GM10266 (cell line): ENCODE results near the gene JARID2.

Source experiments
- DNase-seq: peaks from one replicate; pipeline ENCODE4 v3.0.0; 2012; ENCODE audit errors: extremely low spot score
- TF ChIP-seq, protein P1 (sequence below): IDR thresholded peaks from 2 replicates; pipeline ENCODE4 v1.5.1; 2012; ENCODE audit warnings: mild to moderate bottlenecking, low read depth; ENCODE audit not compliant: control insufficient read depth, insufficient read depth; ENCODE audit errors: missing control alignments

Gene JARID2

DNA sequence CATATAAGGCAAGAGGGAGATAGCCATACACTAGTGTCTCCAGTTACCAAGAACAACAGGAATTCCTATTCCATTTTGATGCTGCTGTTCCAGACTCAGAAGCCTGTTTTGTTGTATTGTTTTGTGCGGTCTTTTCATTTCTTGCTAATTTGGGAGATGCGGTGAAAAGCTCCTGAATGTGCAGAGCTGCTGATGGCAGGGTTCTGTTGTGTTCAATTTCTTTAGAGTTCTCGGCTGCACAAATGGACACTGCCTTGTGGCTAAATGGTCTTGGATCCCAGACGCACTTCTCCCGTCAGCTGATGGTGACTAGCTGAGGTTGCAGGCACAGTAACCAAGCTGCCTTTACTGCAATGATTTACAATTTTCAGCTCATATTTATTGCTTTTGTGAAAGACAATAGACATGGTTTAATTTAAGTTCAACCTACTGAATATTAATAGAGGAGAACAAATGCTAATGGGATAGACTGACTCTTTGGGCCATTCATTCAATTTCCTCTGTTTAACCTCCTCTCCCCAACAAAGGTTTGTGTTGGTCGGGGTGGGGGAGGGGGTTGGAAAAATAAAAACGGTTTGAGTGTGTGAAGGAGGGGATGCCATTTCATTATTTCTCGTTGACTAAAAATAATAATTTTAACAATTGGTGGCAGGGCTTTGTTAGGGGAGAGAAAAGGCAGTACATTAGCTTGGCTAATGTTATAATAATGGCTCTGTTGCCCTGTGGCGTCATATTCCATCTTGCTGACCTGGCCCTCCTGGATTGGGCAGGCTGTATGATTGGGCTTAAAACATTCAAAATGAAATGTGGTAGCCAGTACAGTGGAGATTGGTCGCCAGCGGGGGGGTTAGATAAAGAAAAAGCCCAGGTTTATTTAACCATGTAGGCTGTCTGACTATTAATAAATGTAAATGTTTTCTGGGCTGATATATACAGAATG is 159.5 kb downstream of the JARID2 start:
- TF ChIP-seq, protein P1, sequence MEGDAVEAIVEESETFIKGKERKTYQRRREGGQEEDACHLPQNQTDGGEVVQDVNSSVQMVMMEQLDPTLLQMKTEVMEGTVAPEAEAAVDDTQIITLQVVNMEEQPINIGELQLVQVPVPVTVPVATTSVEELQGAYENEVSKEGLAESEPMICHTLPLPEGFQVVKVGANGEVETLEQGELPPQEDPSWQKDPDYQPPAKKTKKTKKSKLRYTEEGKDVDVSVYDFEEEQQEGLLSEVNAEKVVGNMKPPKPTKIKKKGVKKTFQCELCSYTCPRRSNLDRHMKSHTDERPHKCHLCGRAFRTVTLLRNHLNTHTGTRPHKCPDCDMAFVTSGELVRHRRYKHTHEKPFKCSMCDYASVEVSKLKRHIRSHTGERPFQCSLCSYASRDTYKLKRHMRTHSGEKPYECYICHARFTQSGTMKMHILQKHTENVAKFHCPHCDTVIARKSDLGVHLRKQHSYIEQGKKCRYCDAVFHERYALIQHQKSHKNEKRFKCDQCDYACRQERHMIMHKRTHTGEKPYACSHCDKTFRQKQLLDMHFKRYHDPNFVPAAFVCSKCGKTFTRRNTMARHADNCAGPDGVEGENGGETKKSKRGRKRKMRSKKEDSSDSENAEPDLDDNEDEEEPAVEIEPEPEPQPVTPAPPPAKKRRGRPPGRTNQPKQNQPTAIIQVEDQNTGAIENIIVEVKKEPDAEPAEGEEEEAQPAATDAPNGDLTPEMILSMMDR = no peak
- no peak for DNase-seq

DNA sequence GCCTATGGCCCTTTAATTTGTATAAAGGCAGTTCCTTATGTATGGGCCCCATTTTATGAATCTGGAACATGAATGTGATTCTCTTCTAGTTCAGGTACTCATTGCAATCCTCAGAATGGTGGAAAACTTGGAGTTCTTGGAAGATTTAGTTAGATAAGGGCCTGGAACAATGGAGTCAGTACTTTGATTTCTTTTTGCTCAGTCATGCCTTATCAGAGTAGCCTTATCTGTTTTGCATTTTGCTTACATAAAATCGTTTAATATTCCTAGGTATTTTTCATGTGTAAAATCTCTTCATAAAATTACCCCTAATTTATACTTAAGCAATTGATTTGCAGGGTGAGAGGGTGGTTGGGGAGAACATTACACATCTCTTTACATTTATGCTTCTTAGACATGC is 160.6 kb downstream of the JARID2 start:
- TF ChIP-seq, protein P1 = no peak
- no peak for DNase-seq

- DNase-seq = no peak
- TF ChIP-seq, protein P1 = no peak
These were observed 162.1 kb downstream of the JARID2 start for GRCh38 chr6:15408008-15408407.

DNA sequence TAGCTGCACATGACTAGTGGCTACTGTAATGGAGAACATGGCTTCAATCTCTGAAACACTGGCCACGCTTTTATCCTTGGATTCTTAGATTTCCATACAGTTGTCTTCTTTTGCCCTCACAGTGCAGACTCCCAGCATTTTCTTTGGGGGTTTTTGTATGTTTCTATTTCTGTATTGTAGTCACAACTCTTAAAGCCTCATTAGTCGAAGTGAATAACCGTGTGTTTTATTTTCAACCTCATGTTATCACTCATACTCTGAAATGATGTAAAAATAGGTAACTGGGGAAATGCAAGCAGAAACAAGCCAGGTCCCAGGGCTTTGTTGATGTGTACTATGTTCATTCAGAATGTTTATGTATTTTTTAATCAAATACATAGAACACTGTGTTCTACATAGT is 162.9 kb downstream of the JARID2 start:
- TF ChIP-seq, protein P1 = no peak
- DNase-seq = peak; percentile 49

- TF ChIP-seq, protein P1 = no peak
- no peak for DNase-seq
These were observed 163.6 kb downstream of the JARID2 start for GRCh38 chr6:15409301-15410125.

GRCh38 chr6:15410126-15410391 is 164.2 kb downstream of the JARID2 start:
- no peak for DNase-seq
- TF ChIP-seq, protein P1 = no peak

DNA sequence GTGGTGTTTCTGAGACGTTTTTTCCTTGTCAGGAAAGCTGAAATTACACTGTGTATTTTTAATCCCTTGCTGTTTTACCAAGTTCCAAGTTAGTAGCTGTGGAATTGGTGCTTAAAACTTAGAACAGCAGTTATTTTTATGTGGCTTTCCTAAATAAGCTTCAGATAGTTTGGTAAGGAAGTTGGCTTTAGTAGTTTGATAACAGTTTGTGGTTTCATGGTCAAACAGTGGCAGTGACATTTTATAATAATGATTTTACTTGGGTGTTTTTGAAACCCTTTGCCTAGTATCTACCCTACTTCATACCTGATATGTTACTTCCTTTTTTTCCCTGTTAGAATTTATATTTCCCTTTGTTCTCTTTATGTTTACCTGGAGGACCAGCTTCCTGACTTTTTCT is 164.9 kb downstream of the JARID2 start:
- TF ChIP-seq, protein P1 = no peak
- no peak for DNase-seq
